Upper lobe of right lung (tissue), 1 donor: ENCODE measurements around the gene ZSWIM6. TPM values are rescaled to one million over a fixed set of nuclear protein-coding genes. Genes with fewer than 3 reads are reported as not detected.
"Not testable (repeated sequence)": the region's sequence is repeated elsewhere in the genome, so short reads cannot be mapped to it uniquely, and the experiment has no call there.

Source experiments
- ATAC-seq: fragments of 200-7000 bp; cut with Tn5 transposase; one replicate; pipeline ENCODE4 v1.9.1; 2020; ENCODE audit warnings: mild to moderate bottlenecking, moderate library complexity
- DNase-seq: peaks from one replicate; pipeline ENCODE4 v3.0.0-alpha.2; 2020
- H3K27ac ChIP-seq: fragments of 200-600 bp; one replicate; pipeline ENCODE4 v1.8.0; 2022
- H3K27me3 ChIP-seq: fragments of 200-600 bp; one replicate; pipeline ENCODE4 v1.8.0; 2022; ENCODE audit warnings: mild to moderate bottlenecking
- H3K36me3 ChIP-seq: fragments of 200-600 bp; one replicate; pipeline ENCODE4 v1.8.0; 2022
- H3K4me1 ChIP-seq: fragments of 200-600 bp; one replicate; pipeline ENCODE4 v1.8.0; 2022
- H3K4me3 ChIP-seq: fragments of 200-600 bp; one replicate; pipeline ENCODE4 v1.8.0; 2022; ENCODE audit warnings: mild to moderate bottlenecking
- H3K9me3 ChIP-seq: fragments of 200-600 bp; one replicate; pipeline ENCODE4 v1.8.0; 2022
- CTCF ChIP-seq: fragments of 200-600 bp; IDR thresholded peaks from one replicate; pipeline ENCODE4 v1.8.0; 2022; ENCODE audit warnings: antibody characterized with exemption
- intact Hi-C: fragments of 100-400 bp; cut with DNase I; formaldehyde crosslinking; loops from one replicate; pipeline ENCODE4 v1.11.0; 2022
- total RNA-seq: library from RNA; stranded (reverse); fragmentation: NEBNext Ultra II Directional; extraction: Animal tissue kit (Norgen Biotek cat#: 25700); gene quantifications from one replicate; pipeline ENCODE4 v1.2.1, GENCODE V29; 2021
- donor health status: DM: no; HTN: yes; CAD: no; lungs with severe emphysema.

Gene ZSWIM6
- total RNA-seq, 1 donor from 2014 or later: 15.7 TPM

DNA sequence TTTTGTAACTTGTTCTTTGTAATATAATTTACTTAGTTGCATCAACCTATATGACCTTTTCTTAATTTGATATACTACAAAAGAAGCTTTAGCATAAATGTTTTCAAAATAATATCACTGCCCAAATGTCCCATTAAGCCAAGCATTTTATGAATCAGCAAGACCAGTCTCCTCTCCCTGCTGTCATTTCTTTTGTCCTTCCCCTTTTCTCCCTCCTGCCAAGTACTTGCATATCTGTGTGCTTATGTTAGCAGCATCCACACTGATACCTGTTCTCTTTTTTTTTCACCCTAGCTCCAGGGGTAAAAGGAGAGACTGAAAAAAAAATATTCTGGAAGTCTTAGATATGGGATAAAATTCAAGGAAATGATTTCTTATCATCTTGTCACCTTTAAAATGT lies 69.7 kb downstream of the ZSWIM6 start:
- intact Hi-C loops: no loop called here
- Histone ChIP-seq H3K27me3 (no peaks in the 10 kb centered on the region), H3K36me3 (no peaks in the 10 kb centered on the region), H3K4me3 (no peak overlapping the region), H3K27ac (no peak overlapping the region), H3K9me3 (no peaks in the 10 kb centered on the region), H3K4me1 (peaks cover 17% of the 10 kb centered on the region)
- no peak for TF ChIP-seq CTCF
- no peak for DNase-seq
- ATAC-seq: peak; percentile 45

GRCh38 chr5:61402244-61402823 lies 70.3 kb downstream of the ZSWIM6 start:
- Histone ChIP-seq H3K9me3 (no peaks in the 10 kb centered on the region), H3K36me3 (no peaks in the 10 kb centered on the region), H3K27me3 (no peaks in the 10 kb centered on the region), H3K27ac (no peak overlapping the region), H3K4me3 (no peak overlapping the region), H3K4me1 (peaks cover 17% of the 10 kb centered on the region)
- DNase-seq (no peak), ATAC-seq (no peak)
- no peak for TF ChIP-seq CTCF
- intact Hi-C loops: no loop called here

DNA sequence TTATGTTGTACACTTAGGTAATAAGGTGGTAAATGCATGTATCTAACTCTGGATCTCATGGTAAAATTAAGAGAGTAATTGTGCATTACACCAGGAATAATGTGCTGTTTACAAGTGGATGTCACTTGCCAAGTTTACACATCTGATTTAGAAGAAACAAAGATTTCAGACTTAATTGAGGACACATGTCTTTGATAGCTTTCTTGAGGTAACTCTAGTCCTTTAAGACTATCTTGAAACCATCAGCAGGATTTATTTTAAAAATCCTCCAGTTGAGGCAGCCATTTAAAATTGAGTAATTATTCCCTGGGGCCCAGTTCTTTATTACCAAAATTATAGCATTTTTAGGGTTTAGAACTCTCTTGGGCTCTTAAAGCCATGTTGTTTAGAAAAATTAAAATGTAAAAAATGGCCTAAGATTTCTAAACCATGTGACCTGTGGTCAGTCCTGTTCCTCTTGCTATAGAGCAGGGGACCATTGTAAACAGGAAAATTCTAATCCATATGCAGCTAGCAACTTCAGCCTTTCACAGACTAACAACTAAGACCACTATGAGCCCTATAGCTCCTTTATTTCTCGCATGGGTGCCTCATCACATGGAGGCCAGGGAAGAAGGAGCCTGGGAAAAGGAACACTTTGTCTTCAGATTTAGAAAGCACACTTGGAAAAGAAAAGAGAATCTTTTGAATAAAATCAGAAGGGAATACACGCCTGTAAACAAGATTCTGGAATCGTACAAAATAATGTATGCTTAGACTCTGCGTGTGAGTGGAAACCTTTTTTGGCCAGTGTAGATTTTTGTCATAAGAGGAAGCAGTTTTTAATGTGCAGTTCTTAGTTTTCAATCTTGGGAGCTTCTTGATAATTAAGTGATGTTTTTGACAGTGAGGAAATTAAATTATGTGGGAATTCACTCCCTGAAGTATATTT lies 71.2 kb downstream of the ZSWIM6 start:
- H3K9me3 ChIP-seq: no peaks in the 10 kb centered on the region
- no peaks in the 10 kb centered on the region for H3K36me3 ChIP-seq
- no peaks in the 10 kb centered on the region for H3K27me3 ChIP-seq
- no peak for TF ChIP-seq CTCF
- H3K4me3 ChIP-seq: no peak overlapping the region
- no peak overlapping the region for H3K27ac ChIP-seq
- H3K4me1 ChIP-seq: peaks cover 23% of the 10 kb centered on the region
- ATAC-seq: no peak
- no peak for DNase-seq
- intact Hi-C loops: no loop called here

GRCh38 chr5:61405511-61406295 lies 73.6 kb downstream of the ZSWIM6 start:
- TF ChIP-seq CTCF: no peak
- Histone ChIP-seq H3K27ac (no peak overlapping the region), H3K27me3 (no peaks in the 10 kb centered on the region), H3K4me3 (no peak overlapping the region), H3K9me3 (no peaks in the 10 kb centered on the region), H3K4me1 (peaks cover 33% of the 10 kb centered on the region), H3K36me3 (no peaks in the 10 kb centered on the region)
- DNase-seq (no peak), ATAC-seq (no peak)
- intact Hi-C loops: no loop called here

DNA sequence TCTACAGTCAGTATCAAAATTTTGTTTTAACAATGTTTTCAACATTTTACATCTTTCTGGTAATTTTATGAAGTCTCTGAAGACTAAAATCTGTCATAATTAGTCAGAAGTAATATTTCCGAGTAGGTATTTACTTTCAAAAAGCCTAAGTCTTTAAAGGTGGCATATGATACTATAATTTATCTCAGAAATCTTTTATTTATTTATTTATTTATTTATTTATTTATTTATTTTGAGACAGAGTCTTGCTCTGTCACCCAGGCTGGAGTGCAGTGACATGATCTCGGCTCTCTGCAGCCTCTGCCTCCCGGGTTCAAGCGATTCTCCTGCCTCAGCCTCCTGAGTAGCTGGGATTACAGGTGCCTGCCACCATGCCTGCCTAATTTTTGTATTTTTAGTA lies 74.4 kb downstream of the ZSWIM6 start:
- intact Hi-C loops, H3K27ac ChIP-seq, ATAC-seq, H3K36me3 ChIP-seq, H3K4me3 ChIP-seq, H3K9me3 ChIP-seq, H3K27me3 ChIP-seq, DNase-seq: not testable (repeated sequence)
- H3K4me1 ChIP-seq: peaks cover 33% of the 10 kb centered on the region
